GM19463 (cell line): ENCODE results near the gene STXBP6.
"Not testable (repeated sequence)": the region's sequence is repeated elsewhere in the genome, so short reads cannot be mapped to it uniquely, and the experiment has no call there.

Source experiments
- ATAC-seq: cut with Tn5 transposase; IDR thresholded peaks from one replicate; pipeline ENCODE4 v1.9.1; 2021; ENCODE audit warnings: mild to moderate bottlenecking, moderate library complexity; ENCODE audit not compliant: unreplicated experiment

Gene STXBP6

DNA sequence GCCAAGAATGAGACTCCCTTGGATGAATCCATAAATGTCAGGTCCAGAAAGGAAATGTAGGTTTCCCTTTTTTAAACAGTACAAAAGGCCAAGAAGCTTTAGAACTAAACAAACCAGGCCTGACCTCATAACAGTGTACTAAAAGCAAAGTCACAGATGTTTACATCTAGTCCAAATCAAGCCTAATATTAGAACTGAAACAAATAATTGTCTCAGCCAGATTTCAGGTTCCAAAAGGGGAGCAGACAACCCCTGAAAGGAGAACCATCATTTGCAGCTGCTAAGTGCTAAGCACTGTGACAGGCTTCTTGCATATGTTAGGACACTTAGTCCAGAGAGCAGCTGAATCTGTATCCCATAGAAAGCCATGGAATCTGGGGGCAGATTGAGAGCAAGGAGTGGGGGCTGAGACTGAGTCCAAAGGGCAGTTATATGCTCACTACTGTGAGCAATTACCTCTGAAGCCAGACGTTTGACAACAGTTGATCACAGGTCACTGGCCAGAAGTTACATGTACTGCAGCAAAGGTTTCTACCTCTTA is 90.1 kb downstream of the STXBP6 start:
- peak; percentile 91 for ATAC-seq

DNA sequence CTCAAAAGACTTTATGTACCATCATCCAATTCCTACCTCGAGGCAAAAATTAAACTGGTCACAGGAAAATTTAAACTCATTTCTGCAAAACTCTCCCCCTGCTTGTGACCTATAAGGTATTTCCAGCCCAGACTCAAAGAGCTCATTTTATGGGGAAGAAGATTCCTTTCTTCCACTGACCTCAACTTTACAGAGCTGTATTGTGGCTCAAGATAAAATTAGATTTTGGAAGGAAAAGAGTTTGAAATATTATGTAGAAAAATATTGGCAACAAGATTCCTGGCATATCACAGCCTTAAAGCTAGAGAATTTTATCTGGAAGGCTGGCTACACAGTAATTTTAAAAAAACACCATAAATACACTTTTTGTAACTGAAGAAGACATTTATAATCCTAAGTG is 91.7 kb downstream of the STXBP6 start:
- no peak for ATAC-seq

DNA sequence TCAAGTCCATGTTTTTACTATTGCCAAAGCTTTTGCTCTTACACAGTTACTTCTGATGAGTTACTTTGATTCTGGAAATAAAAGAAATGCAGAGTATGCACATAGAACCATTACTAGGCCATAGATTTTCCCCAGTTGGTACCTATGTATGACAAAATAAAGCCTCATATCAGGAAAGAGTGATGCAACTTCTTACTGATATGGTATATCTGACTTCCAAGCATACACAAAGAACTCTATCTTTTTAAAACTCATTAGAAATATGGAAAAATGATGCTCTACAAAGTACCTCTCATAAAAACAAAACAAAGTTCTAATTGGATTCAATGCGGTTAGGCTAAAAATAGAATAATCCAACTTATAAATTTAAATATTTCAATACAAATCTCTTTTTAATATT is 92.1 kb downstream of the STXBP6 start:
- no peak for ATAC-seq

DNA sequence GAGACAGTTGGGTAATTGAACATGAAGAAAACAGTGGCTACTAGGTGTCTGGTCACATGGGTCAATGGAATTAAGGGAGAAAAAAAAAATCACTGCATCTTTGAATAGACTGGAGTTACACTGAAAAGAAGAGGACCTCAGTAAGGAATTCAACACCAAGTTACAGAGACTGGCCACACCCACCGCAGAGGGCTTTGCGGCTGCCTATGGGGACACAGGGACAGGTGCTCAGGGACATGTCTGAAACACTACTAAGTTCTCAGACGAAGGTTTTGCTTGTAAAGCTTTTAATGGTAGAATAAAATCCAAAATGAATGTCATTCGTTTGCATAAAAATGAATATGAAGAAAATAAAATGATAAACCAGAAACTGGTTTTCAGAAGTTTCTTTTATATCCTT is 93.8 kb downstream of the STXBP6 start:
- ATAC-seq, result no peak

DNA sequence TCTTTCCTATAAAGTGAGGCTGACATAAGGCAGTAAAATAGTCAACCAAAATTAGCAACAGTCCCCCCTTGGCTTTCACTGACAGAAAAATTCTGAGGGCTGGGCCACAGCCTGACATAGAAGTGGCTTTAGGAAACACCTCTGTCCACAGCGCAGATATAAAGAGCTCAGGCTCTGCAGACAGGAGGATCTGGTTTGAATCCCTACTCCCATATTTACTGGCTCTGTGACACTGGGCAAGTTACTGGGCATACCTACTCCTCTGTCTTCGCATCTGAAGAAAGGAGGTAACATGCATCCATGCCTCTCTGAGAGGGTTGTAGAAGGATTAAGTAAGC is 95.3 kb downstream of the STXBP6 start:
- ATAC-seq, result peak; percentile 3

DNA sequence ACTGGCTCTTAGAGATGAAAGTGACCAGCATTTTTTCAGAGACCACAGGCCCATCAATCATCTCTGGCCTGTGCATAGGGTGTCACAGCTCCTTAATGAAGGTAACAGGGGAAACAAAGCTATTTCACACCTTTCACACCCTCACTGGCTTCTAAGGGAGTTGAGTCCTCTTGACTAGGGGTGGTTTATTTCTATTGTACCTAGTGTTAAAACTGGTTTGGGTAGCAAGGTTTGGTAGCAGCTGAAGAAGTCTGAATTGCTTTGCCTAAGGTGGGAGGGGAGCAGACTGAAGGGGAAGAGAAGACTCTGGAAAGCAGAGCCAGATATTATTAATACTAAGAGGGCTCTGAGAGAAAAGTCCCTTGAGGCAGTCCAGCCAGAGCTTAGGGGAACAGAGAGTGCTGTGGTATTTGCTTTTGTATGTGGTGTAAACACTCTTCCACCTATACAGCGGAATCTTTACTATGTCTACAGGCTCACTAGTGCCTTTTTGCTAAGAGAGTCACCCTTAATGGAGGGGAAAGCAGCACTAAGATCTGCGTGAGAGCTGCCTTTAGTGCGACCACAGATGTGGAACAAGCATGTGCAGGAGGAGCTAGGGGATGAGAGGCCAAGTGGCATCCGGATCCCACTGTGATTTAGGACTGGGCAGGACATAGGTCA is 95.8 kb downstream of the STXBP6 start:
- peak; percentile 85 for ATAC-seq

DNA sequence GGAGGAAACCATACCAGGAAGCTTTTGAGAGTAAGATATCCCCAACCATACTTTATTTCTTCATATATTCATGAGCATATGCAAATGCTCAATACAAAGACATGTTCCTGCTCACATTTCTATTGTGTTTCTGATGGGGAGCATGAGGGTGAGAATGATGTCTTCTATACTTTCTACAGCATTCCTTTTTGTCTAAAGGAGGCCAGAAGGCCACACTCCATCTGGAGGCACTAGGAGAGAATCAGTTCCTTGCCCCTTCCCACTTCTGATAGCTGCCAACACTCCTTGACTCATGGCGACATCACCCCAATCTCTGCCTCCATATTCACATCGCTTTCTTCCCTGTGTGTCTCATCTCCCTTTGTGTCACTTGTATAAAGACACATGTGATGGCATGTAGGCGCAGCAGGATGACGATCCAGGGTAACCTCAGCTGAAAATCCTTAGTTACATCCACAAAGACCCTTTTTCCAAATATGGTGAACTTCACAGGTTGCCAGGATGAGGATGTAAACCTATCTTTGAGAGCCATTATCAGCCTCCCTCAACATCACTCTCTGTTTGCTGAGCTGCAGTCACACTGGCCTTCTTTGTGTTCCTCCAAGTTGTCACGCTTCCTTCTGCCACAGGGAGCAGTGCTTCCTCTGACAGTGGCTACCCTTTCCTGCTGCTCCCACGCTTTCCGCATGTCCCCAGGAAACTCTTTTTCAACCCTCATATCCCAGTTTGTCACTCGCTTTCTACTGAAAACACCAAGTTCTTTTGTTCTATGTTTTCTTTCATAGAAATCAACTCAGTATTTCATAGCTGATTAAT is 96.9 kb downstream of the STXBP6 start:
- no peak for ATAC-seq

DNA sequence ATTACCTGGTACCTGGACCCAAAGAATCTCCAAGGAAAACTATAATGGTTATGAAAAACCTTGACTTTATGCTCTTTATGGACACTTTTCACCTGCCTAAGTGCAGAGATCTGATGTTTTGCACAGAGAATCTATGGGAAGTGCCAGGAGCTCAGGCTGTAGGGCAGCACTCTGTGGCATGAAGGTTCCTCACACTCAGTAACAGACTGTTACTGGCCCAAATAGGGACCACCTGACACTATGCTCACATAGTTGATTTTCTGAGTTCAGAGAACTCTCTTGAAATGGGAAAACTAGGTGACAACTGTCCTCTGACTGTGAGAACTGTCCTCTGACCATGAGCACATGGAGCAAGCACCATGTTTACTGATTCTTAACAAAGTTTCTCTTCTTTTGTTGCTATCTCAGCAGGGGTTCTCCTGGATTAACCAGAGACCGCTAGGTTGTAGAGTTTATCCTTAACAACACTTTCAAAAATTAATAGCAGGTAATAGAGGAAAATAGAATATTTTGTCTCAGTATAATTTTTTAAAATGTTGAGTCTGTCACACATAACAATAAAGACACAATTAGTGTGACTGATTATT is 101.6 kb downstream of the STXBP6 start:
- no peak for ATAC-seq

DNA sequence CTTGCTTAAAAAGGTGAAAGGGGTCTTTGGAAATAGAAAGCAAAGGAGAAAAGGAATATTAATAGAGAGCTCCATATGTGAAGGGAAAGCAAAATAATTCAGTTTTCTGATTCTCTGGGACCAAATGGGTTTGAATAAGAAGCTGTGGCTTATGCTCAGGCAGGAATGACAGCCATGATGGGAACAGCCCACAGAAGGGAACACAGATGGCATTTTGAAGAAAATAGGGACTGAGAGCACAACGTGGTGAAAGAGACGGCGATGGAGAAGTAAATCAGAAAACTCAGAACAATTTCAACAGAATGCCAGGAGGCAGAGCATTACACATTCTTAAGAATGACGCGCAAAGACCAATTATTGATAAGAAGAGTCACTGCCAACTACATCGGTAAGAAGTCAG is 102.8 kb downstream of the STXBP6 start:
- ATAC-seq, result no peak

DNA sequence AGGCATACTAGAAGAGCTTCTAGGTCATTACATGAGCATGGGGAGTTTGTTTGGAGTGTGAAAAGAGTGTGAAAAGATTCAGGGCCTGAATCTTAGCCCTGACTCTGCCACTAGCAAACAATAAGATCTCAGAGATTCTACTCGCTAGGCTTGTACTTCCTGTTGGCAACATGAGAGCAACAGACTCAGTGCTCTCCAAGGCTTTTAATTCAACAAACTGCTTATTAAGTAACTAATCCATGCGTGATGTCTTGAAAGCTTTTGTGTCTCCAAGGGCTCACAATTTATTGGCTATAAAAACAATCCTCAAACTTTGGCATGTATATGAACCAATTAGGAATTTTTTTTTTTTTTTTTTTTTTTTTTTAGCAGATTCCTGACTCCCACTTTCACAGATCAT is 105.1 kb downstream of the STXBP6 start:
- no peak for ATAC-seq

DNA sequence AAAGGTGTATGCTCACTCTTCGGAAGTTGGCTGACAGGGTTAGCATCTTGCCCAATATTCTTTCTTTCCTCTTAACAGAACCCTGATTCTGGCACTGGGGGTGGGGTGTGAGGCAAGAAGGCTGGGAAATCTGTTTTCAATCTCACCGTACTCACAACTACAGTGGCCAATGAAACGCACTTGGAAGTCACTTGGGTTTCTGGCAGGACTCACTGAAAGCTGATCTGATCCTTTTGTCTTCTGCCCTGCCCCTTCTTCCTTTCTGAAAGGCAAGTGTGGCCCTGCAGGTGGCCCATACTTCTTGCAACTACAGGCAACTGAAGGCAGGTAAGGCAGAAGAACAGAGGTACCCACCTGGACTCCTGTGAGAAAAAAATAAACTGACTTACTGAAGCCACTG is 106.9 kb downstream of the STXBP6 start:
- no peak for ATAC-seq

DNA sequence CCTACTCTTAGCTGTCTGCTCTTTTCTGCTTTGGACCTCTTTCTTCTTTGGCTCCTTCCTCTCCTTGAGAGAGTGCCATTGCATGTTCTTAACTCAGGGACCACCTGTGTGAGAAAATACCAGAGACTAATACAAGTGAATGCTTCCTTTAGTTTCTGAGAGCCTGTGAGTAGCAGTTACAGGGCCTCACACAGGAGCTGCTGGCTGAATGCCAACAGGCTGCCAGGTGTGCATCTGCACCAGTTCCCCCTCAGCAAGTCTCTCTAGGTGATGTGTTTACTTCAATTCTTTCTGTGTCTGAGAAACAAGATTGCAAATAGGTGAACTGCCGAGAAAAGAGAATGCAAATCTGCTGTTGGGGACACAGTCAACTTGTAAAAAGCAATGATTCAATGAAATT is 108.2 kb downstream of the STXBP6 start:
- no peak for ATAC-seq

DNA sequence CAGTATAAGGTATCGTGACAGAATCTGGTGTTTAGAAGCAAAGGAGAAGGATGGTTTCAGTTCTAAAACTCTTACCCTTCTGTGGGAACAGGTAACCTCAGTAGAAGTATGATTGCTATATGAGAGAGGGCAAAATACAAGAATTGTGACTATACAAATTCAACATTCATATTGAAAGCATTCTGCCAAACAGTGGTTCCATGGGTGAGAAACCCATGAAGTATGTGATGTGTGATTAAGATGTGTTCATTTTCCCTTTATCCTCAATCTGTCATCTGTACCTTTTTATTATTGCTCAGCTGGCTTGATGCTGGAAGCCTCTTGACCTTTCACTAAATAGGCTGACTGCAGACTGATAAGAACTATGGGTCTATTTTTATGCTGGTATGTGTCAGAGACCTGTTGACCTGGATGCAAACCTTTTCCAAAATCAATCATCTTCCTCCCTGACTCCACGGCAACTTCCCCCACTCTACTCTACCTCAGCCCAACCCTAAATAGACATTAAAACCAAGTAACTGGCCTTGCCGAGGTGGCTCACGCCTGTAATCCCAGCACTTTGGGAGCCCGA is 109.6 kb downstream of the STXBP6 start:
- ATAC-seq, result no peak

DNA sequence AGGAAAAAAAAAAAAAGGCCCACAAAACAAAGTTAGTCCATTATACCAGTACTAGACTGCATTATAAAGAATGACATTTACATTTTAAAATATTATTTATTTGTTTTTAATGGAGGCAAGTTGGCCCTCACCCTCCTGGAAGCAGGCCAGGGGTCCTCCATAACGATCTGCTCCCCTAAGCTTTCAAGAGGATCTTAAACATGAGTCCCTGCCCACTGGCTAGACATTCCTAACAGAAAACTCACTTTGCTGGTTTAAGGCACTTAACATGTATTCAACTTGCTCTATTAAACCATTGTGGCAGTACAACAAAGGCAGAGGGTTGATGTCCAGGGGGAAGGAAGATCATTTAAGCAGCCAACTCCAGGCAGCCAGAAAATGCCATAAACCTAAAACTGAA is 111.4 kb downstream of the STXBP6 start:
- ATAC-seq, result no peak

DNA sequence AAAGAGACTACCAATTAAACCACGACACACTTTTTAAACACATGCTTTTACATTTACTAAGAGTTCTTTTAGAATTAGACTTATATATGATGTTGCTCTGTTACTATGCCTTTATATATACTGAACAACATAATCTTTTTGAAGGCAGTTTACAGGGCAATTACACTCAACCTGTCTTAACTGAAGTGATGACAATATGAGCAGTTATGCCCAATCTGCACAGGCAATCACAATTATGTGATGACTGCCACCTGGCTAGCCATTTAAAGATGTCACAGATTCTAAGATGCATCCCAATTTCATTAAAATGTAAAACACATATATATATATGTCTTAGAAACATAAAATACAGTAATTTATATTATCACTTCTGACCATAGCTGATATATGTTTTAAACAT is 112.6 kb downstream of the STXBP6 start:
- no peak for ATAC-seq

DNA sequence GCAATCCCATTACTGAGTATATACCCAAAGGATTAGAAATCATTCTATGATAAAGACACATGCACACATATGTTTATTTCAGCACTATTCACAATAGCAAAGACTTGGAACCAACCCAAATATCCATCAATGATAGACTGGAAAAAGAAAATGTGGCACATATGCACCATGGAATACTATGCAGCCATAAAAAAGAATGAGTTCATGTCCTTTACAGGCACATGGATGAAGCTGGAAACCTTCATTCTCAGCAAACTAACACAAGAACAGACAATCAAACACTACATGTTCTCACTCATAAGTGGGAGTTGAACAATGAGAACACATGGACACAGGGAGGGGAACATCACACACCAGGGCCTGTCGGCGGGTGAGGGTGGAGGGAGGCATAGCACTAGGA is 113.2 kb downstream of the STXBP6 start:
- ATAC-seq, result not testable (repeated sequence)

DNA sequence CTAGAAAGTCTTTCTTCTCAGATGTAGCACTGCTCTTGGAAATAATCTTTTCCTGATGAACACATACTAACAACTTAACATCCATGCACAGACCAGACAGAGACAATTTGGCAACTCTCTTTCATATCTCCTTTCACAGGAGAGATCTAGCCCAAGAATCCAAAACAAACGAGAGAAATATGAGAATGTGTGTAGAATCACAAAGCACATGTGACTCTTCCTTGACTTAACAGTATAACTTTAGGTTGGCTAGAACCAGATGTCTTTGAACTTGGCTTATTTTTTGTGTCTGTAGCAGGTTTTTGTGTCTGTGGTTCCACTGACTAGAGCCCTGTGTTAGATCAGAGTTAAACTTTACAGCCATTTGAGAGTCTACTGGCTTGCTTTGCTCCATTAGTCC is 114.2 kb downstream of the STXBP6 start:
- no peak for ATAC-seq

DNA sequence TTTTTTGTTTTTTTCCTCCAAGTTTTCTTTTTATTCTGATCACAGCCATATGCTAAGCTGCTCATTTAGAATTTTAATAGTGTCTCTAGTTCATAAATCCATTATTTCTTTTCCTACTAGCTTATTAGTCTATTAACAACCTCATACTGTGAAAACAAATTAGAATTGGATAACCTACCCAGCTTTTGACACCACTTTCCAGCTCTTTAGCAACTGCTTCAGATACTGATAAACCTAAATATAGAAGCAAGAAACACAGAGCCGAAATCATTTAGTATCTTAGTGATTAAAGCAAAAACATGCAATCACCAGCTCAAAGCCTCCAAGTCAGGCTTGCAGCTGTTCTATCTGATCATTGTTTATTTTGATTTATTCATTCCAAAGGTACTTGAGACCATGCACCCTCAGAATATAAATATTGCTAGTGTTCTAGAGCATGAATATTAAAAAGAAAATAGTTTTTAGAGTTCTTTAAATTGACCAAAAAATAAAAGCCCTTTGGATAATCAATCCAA is 121.5 kb downstream of the STXBP6 start:
- no peak for ATAC-seq

DNA sequence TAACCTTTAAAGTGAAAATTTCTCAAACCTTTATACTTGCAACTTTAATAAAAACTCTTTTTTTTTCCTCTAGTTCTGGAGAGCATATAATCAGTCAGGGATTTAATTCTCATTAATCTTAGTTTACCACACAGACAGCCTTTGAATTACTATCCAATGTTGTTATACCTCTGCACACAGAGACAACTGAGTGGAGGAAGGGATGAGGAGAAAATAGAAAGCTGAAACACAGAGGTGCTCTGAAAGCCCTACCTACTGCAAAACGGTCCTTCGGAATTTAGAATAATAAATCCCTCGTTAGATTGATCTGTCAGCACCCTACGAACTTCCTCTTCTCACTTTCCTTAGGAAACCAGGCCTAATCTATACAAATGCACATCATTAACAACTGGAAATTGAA is 122.1 kb downstream of the STXBP6 start:
- no peak for ATAC-seq

DNA sequence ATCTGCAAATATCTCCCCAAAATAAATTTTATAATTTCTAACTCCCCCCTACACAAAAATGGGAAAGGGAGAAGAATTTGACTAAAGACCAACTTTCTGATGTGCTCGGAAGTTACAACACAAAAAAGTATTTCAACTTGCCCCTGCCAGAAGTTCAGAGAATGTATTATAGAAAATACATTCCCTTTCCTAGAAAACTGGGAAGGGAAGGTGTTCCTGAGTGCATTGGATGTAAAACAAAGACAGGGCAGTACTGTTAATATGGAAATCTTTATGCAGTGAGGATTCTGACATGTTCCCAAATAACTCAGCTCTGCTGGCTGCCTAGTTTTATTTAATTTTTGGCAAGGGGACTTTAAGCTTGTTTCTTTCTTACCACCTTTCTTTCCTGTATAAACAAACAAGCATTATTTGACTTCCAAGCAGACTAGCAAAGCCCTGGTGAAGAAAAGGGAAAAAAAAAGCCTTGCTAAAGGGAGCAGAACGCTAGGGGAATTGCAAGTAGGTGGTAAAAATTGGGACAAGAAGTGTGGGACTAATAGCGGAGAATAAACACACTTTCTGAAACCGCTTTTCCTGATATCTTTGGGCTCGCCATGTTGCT is 124.1 kb downstream of the STXBP6 start:
- no peak for ATAC-seq

DNA sequence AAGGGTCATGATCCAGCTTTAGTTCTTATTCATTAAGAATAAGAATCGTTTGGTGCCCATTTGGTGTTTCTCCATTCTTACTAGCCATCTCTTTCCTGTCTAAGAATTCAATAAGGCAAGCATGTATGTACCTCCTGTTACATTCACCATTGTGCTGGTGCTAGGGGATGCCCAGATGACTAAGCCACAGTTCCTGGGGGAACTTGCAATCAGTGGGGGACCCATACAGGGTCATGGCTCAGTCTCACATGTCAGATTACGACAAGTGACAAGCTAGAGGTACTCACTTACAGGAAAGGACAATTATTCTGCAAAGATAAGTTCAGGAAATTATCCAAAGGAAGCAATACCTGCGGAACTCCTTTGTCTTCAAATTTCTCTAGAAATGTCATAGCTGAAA is 125.4 kb downstream of the STXBP6 start:
- ATAC-seq, result peak; percentile 88
